GM10847 (cell line): ENCODE measurements around the gene FNDC3B.

Source experiments
- POLR2A ChIP-seq: IDR thresholded peaks from 2 replicates; pipeline ENCODE4 v1.6.1; 2011; ENCODE audit not compliant: insufficient read length; ENCODE audit errors: extremely low read depth

The FNDC3B gene

GRCh38 chr3:172367205-172368105, 328.1 kb downstream of the FNDC3B start:
- TF ChIP-seq POLR2A = no peak

GRCh38 chr3:172369590-172370259, 330.3 kb downstream of the FNDC3B start:
- TF ChIP-seq POLR2A = no peak

- no peak for TF ChIP-seq POLR2A
These were observed 331.0 kb downstream of the FNDC3B start for GRCh38 chr3:172370419-172370818.

- no peak for TF ChIP-seq POLR2A
These were observed 332.2 kb downstream of the FNDC3B start for GRCh38 chr3:172371544-172371943.

- no peak for TF ChIP-seq POLR2A
These were observed 333.5 kb downstream of the FNDC3B start for GRCh38 chr3:172372895-172373294.

GRCh38 chr3:172373912-172374311, 334.5 kb downstream of the FNDC3B start:
- TF ChIP-seq POLR2A = no peak

GRCh38 chr3:172375206-172375850, 335.9 kb downstream of the FNDC3B start:
- no peak for TF ChIP-seq POLR2A

- TF ChIP-seq POLR2A = no peak
These were observed 337.0 kb downstream of the FNDC3B start for GRCh38 chr3:172376402-172376801.

GRCh38 chr3:172376881-172377280, 337.5 kb downstream of the FNDC3B start:
- TF ChIP-seq POLR2A = no peak

GRCh38 chr3:172378439-172378838, 339.1 kb downstream of the FNDC3B start:
- TF ChIP-seq POLR2A = no peak

GRCh38 chr3:172379372-172379771, 340.0 kb downstream of the FNDC3B start:
- TF ChIP-seq POLR2A = no peak

- TF ChIP-seq POLR2A = no peak
These were observed 341.3 kb downstream of the FNDC3B start for GRCh38 chr3:172380632-172381031.

GRCh38 chr3:172383306-172383796, 344.0 kb downstream of the FNDC3B start:
- no peak for TF ChIP-seq POLR2A

- no peak for TF ChIP-seq POLR2A
These were observed 345.5 kb downstream of the FNDC3B start for GRCh38 chr3:172384836-172385235.

- TF ChIP-seq POLR2A = no peak
These were observed 348.4 kb downstream of the FNDC3B start for GRCh38 chr3:172387728-172388127.
